ENCODE results near the gene ACER3.

- TF ChIP-seq POLR2AphosphoS5 (IDR thresholded peaks at IDR 0.05; ENCODE audit: insufficient read depth in 1 of 2, low read depth in 1 of 2): no peak
- no peak for TF ChIP-seq POLR2A (IDR thresholded peaks at IDR 0.05)
- no peak for TF ChIP-seq CTCF (IDR thresholded peaks at IDR 0.05)
Observed at GRCh38 chr11:77063407-77063806, 202.7 kb downstream of the ACER3 start.
